GM18909 (cell line): Measurements from ENCODE around the gene TENT4B.
"Not testable (repeated sequence)": the region's sequence is repeated elsewhere in the genome, so short reads cannot be mapped to it uniquely, and the experiment has no call there.

ENCODE experiments used
- ATAC-seq: cut with Tn5 transposase; IDR thresholded peaks from one replicate; pipeline ENCODE4 v1.9.1; 2021; ENCODE audit warnings: mild to moderate bottlenecking; ENCODE audit not compliant: unreplicated experiment, poor library complexity

Gene TENT4B

GRCh38 chr16:50152807-50153595 lies at the start of gene TENT4B:
Gene TENT4B (plus strand): TSS chr16:50153306. CDS start chr16:50153622, 316 bp downstream.
- peak; percentile 79 for ATAC-seq

GRCh38 chr16:50103764-50104163 lies 49.3 kb upstream of the TENT4B start:
- no peak for ATAC-seq

- no peak for ATAC-seq
These were observed 38.6 kb upstream of the TENT4B start for GRCh38 chr16:50114357-50115129.

GRCh38 chr16:50120711-50121110 lies 32.4 kb upstream of the TENT4B start:
- no peak for ATAC-seq

GRCh38 chr16:50121278-50121677 lies 31.8 kb upstream of the TENT4B start:
- ATAC-seq, result peak; percentile 55

- ATAC-seq, result peak; percentile 53
These were observed 31.2 kb upstream of the TENT4B start for GRCh38 chr16:50121721-50122445.

- no peak for ATAC-seq
These were observed 29.7 kb upstream of the TENT4B start for GRCh38 chr16:50123417-50123816.

- no peak for ATAC-seq
These were observed 28.3 kb upstream of the TENT4B start for GRCh38 chr16:50124769-50125168.

- ATAC-seq, result no peak
These were observed 26.9 kb upstream of the TENT4B start for GRCh38 chr16:50126183-50126582.

- not testable (repeated sequence) for ATAC-seq
These were observed 20.5 kb upstream of the TENT4B start for GRCh38 chr16:50132571-50132970.

- no peak for ATAC-seq
These were observed 19.9 kb upstream of the TENT4B start for GRCh38 chr16:50133214-50133613.

- ATAC-seq, result no peak
These were observed 16.7 kb upstream of the TENT4B start for GRCh38 chr16:50136399-50136798.

GRCh38 chr16:50137268-50137667 lies 15.8 kb upstream of the TENT4B start:
- ATAC-seq, result no peak

- no peak for ATAC-seq
These were observed 13.5 kb upstream of the TENT4B start for GRCh38 chr16:50139580-50139979.

- ATAC-seq, result no peak
These were observed 8.9 kb upstream of the TENT4B start for GRCh38 chr16:50144211-50144610.

- no peak for ATAC-seq
These were observed 6.3 kb upstream of the TENT4B start for GRCh38 chr16:50146479-50147435.

- ATAC-seq, result no peak
These were observed 1.8 kb upstream of the TENT4B start for GRCh38 chr16:50151322-50151721.

GRCh38 chr16:50151756-50152155 lies 1.4 kb upstream of the TENT4B start:
- no peak for ATAC-seq

GRCh38 chr16:50152351-50152806 lies 727 bp upstream of the TENT4B start:
- peak; percentile 66 for ATAC-seq
